ENCODE results near the gene TBCE.

DNA sequence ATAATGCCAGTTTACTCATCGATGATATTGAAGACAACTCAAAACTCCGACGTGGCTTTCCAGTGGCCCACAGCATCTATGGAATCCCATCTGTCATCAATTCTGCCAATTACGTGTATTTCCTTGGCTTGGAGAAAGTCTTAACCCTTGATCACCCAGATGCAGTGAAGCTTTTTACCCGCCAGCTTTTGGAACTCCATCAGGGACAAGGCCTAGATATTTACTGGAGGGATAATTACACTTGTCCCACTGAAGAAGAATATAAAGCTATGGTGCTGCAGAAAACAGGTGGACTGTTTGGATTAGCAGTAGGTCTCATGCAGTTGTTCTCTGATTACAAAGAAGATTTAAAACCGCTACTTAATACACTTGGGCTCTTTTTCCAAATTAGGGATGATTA is 25.2 kb upstream of the TBCE start:
- TF ChIP-seq, protein P1, sequence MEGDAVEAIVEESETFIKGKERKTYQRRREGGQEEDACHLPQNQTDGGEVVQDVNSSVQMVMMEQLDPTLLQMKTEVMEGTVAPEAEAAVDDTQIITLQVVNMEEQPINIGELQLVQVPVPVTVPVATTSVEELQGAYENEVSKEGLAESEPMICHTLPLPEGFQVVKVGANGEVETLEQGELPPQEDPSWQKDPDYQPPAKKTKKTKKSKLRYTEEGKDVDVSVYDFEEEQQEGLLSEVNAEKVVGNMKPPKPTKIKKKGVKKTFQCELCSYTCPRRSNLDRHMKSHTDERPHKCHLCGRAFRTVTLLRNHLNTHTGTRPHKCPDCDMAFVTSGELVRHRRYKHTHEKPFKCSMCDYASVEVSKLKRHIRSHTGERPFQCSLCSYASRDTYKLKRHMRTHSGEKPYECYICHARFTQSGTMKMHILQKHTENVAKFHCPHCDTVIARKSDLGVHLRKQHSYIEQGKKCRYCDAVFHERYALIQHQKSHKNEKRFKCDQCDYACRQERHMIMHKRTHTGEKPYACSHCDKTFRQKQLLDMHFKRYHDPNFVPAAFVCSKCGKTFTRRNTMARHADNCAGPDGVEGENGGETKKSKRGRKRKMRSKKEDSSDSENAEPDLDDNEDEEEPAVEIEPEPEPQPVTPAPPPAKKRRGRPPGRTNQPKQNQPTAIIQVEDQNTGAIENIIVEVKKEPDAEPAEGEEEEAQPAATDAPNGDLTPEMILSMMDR (IDR thresholded peaks at IDR 0.05): no peak
- TF ChIP-seq EP300 (IDR thresholded peaks at IDR 0.05): no peak
